ENCODE measurements around the gene CCDC51.
A peak's percentile ranks its signal among the peaks of the same experiment; 100 is the strongest.
"Not testable (repeated sequence)": the region's sequence is repeated elsewhere in the genome, so short reads cannot be mapped to it uniquely, and the experiment has no call there.

The CCDC51 gene

GRCh38 chr3:48465531-48466378, 25.8 kb upstream of the CCDC51 start:
- DNase-seq, result peak; percentile 84

GRCh38 chr3:48465237-48465530, 25.3 kb upstream of the CCDC51 start:
- DNase-seq, result no peak

GRCh38 chr3:48464713-48465221, 24.8 kb upstream of the CCDC51 start:
- no peak for DNase-seq

- DNase-seq, result no peak
Observed at GRCh38 chr3:48463703-48464102, 23.8 kb upstream of the CCDC51 start.

- DNase-seq, result not testable (repeated sequence)
Observed at GRCh38 chr3:48461767-48462166, 21.8 kb upstream of the CCDC51 start.

- no peak for DNase-seq
Observed at GRCh38 chr3:48460517-48460902, 20.6 kb upstream of the CCDC51 start.

DNA sequence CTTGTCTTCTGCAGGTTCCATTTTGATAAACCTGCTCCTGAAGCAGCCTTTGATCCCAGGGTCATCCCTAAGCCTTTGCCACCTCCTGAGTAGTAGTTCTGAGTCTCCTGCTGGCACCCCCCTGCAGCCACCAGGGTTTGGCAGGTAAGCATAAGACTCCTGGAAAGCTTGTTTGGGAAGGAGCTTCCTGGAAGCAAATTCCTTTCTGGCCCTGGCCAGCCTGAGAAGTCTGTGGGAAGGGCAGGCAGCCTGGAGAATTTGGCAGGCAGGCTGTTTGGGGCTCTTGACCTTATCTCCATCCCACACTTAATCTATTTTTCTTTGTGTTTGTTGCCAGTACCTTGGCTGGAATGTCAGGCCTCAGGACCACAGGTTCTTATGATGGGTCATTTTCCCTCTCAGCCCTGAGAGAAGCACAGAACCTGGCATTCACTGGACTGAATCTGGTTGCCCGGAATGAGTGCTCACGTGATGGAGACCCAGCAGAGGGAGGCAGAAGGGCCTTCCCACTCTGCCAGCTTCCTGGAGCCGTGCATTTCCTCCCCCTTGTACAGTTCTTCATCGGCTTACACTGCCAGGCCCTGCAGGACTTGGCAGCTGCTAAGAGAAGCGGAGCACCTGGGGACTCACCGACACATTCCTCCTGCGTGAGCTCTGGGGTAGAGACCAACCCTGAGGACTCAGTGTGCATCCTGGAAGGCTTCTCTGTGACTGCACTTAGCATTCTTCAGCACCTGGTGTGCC, 20.0 kb upstream of the CCDC51 start:
- no peak for DNase-seq

DNA sequence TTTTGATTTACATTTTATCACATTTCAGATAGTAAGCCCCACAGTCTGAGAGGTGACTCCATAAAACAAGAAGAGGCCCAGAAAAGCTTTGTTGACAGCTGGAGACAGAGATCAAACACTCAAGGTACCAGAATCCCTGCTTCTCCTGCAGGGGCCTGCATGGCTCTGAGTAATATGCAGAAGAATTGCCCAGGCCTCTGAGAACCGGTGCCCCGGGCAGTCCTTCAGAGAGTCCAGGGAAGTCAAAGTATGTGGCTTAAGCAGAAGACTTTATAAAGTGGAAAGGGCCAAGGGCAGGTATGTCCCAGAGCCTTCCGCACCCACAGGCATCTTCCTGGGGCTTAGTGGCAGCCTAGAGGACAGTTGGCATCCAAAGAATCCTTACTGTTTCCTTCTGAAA, 19.4 kb upstream of the CCDC51 start:
- DNase-seq, result no peak

DNA sequence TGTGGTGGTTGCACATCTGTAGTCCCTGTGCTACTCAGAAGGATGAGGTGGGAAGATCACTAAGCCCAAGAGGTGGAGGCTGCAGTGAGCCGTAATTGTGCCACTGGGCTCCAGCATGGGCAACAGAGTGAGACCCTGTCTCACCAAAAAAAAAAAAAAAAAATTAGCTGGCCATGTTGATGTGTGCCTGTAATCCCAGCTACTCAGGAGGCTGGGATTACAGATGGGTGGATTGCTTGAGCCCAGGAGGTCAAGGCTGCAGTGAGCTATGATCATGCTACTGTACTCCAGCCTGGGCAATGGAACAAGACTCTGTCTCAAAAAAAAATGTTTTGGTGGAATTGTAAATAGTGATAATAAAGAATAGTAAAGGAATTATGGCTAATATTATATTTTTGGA, 16.5 kb upstream of the CCDC51 start:
- no peak for DNase-seq

GRCh38 chr3:48451270-48451669, 11.4 kb upstream of the CCDC51 start:
- DNase-seq, result no peak

GRCh38 chr3:48446425-48447193, 6.7 kb upstream of the CCDC51 start, which contains the start of gene ATRIP:
Gene ATRIP, plus strand, starts transcription at chr3:48446737. Its CDS starts 109 bp downstream, at chr3:48446846.
- DNase-seq, result peak; percentile 87

GRCh38 chr3:48446043-48446424, 6.1 kb upstream of the CCDC51 start:
- DNase-seq, result no peak

DNA sequence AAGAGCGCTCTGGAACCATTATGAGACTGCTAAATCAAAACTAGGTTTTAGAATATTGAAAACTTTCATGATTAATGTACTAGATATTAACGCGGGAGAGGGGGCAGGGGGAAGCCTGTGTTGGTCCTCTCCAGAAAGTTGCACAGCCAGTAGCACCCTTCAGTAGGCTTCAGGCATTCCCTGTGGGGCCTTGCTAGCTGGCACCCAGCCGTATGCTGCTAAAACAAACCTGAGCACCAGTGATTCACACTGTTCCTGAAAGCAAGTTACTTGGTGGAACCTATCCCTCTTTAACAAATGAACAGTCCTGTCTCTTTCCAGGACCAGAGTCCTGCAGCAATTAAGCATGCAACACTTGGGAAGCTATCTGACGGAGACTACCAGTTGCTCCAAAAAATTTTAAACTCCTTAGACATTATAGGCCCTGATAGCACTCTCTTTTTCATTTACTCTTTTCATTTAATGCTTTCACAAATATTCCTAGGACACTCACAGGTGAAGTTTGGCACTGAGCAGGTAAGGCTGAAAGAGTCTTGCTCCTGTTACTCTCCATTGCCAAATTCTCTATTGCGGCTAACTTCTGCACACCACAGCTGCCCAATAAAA, 5.5 kb upstream of the CCDC51 start:
- no peak for DNase-seq

DNA sequence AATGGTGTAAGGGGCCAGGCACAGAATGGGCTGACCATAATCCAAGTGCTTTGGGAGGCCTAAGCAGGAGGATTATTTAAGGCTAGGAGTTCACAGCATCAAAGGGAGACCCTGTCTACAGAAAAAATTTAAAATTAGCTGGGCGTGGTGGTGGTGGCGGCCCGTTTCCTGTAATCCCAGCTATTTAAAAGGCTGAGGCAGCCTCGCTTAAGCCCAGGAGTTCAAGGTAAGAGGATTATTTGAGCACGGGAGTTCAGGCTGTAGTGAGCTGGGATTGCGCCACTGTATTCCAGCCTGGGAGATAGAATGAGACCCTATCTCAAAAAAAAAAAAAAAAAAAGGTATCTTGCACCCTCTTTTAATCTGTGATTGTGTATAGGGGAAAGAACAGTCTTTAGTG, 2.0 kb upstream of the CCDC51 start:
- DNase-seq, result no peak

DNA sequence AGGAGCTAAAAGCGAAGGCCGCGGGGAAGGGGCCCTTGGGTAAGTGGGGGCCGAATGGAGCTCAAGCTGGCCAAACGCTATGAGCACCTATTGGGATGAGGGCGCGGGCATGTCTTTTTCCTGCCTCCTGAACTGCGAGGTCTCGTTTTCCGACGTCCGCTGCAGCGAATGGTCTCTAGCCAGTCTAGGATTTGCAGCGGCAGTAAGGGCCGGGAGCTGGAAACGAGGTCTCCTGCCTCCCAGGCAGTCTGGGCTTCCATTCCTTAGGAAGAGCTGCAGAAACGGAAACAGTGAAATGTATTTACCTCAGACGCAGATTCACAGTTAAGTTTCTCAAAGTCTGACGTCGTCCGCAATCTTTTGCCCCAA, 655 bp upstream of the CCDC51 start:
- DNase-seq, result peak; percentile 23

DNA sequence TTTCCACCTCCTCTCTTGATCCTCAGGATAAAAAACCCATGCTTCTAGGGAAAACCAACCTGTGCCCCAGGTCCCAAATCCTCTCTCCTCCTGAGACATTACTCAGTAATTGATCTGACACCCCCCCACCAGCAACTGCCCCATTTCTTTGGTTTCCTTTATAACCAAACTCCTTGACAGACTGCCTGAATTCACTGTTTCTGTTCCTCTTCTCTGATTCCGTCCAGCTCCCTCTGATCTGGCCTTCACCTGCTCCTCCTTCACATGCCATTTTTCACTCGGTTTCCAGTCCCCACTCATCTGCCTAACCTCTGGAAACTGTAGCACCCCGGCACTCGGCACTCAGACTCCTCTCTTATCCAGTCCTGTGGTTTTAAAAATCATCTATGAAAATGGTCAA, 2.1 kb downstream of the CCDC51 start:
- no peak for DNase-seq

GRCh38 chr3:48436855-48437254, 3.1 kb downstream of the CCDC51 start:
- DNase-seq, result no peak

DNA sequence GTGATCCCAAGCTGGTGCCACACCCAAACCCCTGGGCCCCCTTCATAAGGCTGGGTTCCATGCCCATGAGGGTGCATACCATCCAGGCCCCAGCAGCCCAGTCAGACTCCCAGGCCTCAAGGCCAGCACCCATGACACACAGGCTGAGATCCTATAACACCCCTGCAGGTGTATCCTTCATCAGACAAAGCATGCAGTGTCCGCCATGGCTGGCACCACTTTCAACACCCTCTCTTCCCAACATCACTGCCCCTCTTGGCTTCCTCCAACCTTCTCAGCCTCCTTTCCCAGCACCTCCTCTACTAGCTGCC, 3.5 kb downstream of the CCDC51 start:
- DNase-seq, result no peak

- peak; percentile 92 for DNase-seq
Observed at GRCh38 chr3:48435774-48436476, 4.0 kb downstream of the CCDC51 start.

GRCh38 chr3:48435223-48435595, 4.7 kb downstream of the CCDC51 start:
- DNase-seq, result no peak

DNA sequence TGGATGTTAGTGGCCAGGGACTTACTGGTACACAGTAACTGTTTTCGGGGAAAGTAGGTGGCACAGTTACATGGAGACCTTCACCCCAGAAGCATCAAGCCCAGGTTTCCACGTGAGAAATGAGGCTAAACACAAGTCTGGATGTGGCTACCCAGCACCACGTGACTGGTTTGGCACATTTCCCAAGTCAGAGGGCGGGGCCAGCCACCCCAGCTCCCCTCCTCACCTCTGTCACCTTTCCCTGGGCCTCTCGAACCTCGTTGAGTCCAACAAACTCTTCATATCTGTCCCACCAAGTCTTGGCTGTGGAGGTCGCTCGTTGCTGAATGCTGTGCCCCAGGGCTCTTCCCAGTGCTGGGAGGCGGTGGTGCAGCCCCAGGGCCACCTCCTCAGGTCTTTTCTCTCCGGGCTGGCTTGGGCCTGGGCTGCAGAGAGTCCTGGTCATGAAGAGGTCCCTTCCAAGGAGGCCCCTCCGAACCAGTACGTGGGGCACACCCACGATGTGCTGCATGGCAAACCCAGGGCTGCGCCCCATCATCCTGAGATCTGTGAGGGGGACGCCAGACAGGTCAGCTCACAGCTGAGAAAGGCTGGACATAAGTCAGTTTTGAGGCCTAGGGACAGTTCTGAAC, 5.2 kb downstream of the CCDC51 start:
- DNase-seq, result peak; percentile 34

DNA sequence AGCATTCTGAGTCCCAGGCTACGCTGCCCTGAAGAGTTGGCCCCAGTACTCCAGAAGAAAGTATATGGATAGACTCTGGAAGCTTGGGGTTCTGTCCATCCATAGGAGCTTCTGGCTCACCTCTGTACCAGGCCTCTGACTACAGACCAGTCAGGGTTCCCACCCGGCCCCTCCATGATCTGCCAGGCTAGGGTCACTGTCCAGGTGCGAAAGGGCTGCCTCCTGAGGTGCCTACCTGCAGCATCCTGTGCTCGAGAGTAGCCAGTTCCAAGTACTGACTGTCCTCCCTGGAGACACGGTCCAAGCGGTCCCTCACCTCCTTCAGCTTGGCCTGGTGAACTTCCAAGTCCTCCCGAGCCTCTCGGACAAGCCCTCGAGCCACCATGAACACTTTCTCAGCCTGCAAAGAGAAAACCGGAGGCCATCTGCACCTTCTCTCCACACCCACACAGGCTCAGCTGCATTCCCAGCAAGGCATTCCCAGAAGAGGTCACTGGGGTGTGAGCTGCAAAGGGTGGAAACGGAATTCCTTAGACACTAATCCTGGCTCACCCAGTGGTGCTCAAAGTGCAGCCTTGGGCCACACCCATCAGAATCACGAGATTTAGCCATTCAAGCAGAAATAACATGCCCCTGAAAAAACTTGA, 6.3 kb downstream of the CCDC51 start:
- no peak for DNase-seq

Data from CD4-positive, alpha-beta T cell treated with Interleukin-17A for 4 hours (primary cell).